ENCODE measurements around the gene PALM3. TPM values are rescaled to one million over a fixed set of nuclear protein-coding genes. Genes with fewer than 3 reads are reported as not detected.
"Not testable (repeated sequence)": the region's sequence is repeated elsewhere in the genome, so short reads cannot be mapped to it uniquely, and the experiment has no call there.

PALM3 gene
- total RNA-seq, 4 donors from 2014 or later, result not detected

- H3K27ac ChIP-seq, result no peak overlapping the region
- no peak for DNase-seq (ENCODE audit: low spot score in 2 of 2)
- H3K4me3 ChIP-seq, result no peak overlapping the region
- no peaks in the 10 kb centered on the region for H3K36me3 ChIP-seq
- TF ChIP-seq CTCF (IDR thresholded peaks at IDR 0.05) (peak; percentile 50 to 91), POLR2AphosphoS5 (IDR thresholded peaks at IDR 0.05) (no peak)
- 83% methylated on average over 8 of the region's 8 CpGs for WGBS
- no peaks in the 10 kb centered on the region for H3K9me3 ChIP-seq
- no peaks in the 10 kb centered on the region for H3K4me1 ChIP-seq
- H3K27me3 ChIP-seq, result no peaks in the 10 kb centered on the region
These were observed 13.3 kb downstream of the PALM3 start for GRCh38 chr19:14048443-14049153.

- H3K4me1 ChIP-seq; H3K36me3 ChIP-seq; DNase-seq (ENCODE audit: low spot score in 2 of 2); H3K27me3 ChIP-seq; H3K9me3 ChIP-seq; H3K27ac ChIP-seq; H3K4me3 ChIP-seq: not testable (repeated sequence)
- WGBS, result 93% methylated on average over 10 of the region's 10 CpGs
These were observed 14.0 kb downstream of the PALM3 start for GRCh38 chr19:14047866-14048265.

GRCh38 chr19:14042659-14043608 is 18.9 kb downstream of the PALM3 start:
- H3K9me3 ChIP-seq; H3K36me3 ChIP-seq; H3K4me3 ChIP-seq; H3K27ac ChIP-seq; H3K27me3 ChIP-seq; DNase-seq (ENCODE audit: low spot score in 2 of 2); H3K4me1 ChIP-seq: not testable (repeated sequence)
- TF ChIP-seq CTCF (IDR thresholded peaks at IDR 0.05), result peak; percentile 9 to 45
- WGBS, result 57% methylated on average over 18 of the region's 19 CpGs

- Histone ChIP-seq H3K9me3 (no peaks in the 10 kb centered on the region), H3K4me1 (peaks cover 5% of the 10 kb centered on the region), H3K4me3 (no peak overlapping the region), H3K36me3 (peaks cover 3% of the 10 kb centered on the region), H3K27ac (no peak overlapping the region), H3K27me3 (no peaks in the 10 kb centered on the region)
- DNase-seq (ENCODE audit: low spot score in 2 of 2), result no peak
- 97% methylated on average over 7 of the region's 7 CpGs for WGBS
- no peak for TF ChIP-seq POLR2A (IDR thresholded peaks at IDR 0.05)
- TF ChIP-seq CTCF (IDR thresholded peaks at IDR 0.05), result no peak
- TF ChIP-seq POLR2AphosphoS5 (IDR thresholded peaks at IDR 0.05), result no peak
- TF ChIP-seq EP300 (IDR thresholded peaks at IDR 0.05), result no peak
These were observed 22.7 kb downstream of the PALM3 start for GRCh38 chr19:14039181-14039580.

GRCh38 chr19:14035706-14036105 is 26.2 kb downstream of the PALM3 start:
- no peak overlapping the region for H3K27ac ChIP-seq
- WGBS, result 65% methylated on average over 7 of the region's 7 CpGs
- H3K27me3 ChIP-seq, result no peaks in the 10 kb centered on the region
- TF ChIP-seq CTCF (IDR thresholded peaks at IDR 0.05), result no peak
- H3K4me1 ChIP-seq, result peaks cover 12% of the 10 kb centered on the region
- H3K4me3 ChIP-seq, result no peak overlapping the region
- H3K9me3 ChIP-seq, result no peaks in the 10 kb centered on the region
- DNase-seq (ENCODE audit: low spot score in 2 of 2), result no peak
- H3K36me3 ChIP-seq, result peaks cover 3% of the 10 kb centered on the region

GRCh38 chr19:14035159-14035558 is 26.7 kb downstream of the PALM3 start:
- not testable (repeated sequence) for H3K27me3 ChIP-seq; H3K4me3 ChIP-seq; H3K27ac ChIP-seq; H3K36me3 ChIP-seq; DNase-seq (ENCODE audit: low spot score in 2 of 2); H3K9me3 ChIP-seq
- 86% methylated on average over 12 of the region's 12 CpGs for WGBS
- peaks cover 12% of the 10 kb centered on the region for H3K4me1 ChIP-seq
